Ishikawa (cell line): ENCODE data around the gene RAB9A.

Experiments used
- CEBPB ChIP-seq: IDR thresholded peaks from 2 replicates; pipeline ENCODE4 v1.6.1; 2012
- CREB1 ChIP-seq: IDR thresholded peaks from 2 replicates; pipeline ENCODE4 v1.6.1; 2012; ENCODE audit warnings: low read depth
- EGR1 ChIP-seq: IDR thresholded peaks from 2 replicates; pipeline ENCODE4 v1.6.1; 2012
- EP300 ChIP-seq: IDR thresholded peaks from 2 replicates; pipeline ENCODE4 v1.6.1; 2012; ENCODE audit warnings: borderline replicate concordance
- FOXM1 ChIP-seq: IDR thresholded peaks from 2 replicates; pipeline ENCODE4 v1.6.1; 2012; ENCODE audit warnings: low read depth, borderline replicate concordance
- NFIC ChIP-seq: IDR thresholded peaks from 2 replicates; pipeline ENCODE4 v1.6.1; 2012
- RAD21 ChIP-seq: IDR thresholded peaks from 2 replicates; pipeline ENCODE4 v1.6.1; 2012; ENCODE audit warnings: low read depth
- TAF1 ChIP-seq: IDR thresholded peaks from 2 replicates; pipeline ENCODE4 v1.6.1; 2012; ENCODE audit warnings: low read depth, mild to moderate bottlenecking
- TCF12 ChIP-seq: IDR thresholded peaks from 2 replicates; pipeline ENCODE4 v1.6.1; 2012; ENCODE audit warnings: low read depth
- TEAD4 ChIP-seq: IDR thresholded peaks from 2 replicates; pipeline ENCODE4 v1.6.1; 2012
- YY1 ChIP-seq: IDR thresholded peaks from 2 replicates; pipeline ENCODE4 v1.6.1; 2012; ENCODE audit warnings: low read depth
- ZBTB7A ChIP-seq: IDR thresholded peaks from 2 replicates; pipeline ENCODE4 v1.6.1; 2012; ENCODE audit warnings: low read depth
- TF ChIP-seq, protein P1 (sequence below): IDR thresholded peaks from 2 replicates; pipeline ENCODE4 v1.6.1; 2012; ENCODE audit warnings: low read depth, mild to moderate bottlenecking
- TF ChIP-seq, protein P2 (sequence below): IDR thresholded peaks from 2 replicates; pipeline ENCODE4 v1.6.1; 2012
- TF ChIP-seq, protein P3 (sequence below): IDR thresholded peaks from 2 replicates; pipeline ENCODE4 v1.6.1; 2012

Gene RAB9A

DNA sequence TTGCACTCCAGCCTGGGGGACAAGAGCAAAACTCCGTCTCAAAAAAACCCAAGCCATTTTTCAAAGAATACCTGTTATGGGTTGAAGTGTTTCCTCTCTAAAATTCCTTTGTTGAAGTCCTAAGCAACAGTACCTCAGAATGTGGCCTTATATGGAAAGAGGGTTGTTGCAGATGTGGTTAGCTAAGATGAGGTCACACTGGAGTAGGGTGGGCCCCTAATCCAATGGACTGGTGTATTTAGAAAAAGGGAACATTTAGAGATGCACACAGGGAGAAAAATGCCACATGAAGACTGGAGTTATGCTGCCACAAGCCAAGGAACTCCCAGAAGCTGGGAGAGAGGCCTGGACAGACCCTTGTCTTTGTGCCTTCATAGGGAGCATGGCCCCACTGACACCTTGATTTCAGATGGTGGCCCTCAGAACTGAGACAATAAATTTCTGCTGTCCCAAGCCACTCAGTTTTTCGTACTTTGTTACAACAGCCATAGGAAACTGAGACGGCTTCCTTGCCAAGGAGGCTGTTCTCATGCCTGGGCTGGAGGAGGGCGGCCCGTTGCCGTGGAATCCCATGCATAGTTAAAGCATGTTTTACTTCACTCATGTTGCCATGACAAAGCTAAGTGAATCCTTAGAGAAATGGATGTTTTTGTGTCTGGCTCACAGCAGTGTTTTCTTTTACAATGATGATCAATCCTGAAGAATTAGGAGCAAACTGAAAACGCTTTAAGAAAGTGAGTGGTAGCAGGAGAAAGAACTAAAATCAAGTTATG lies 29.0 kb downstream of the RAB9A start:
- TF ChIP-seq FOXM1 (no peak), EP300 (no peak), CEBPB (no peak), ZBTB7A (no peak), CREB1 (no peak), NFIC (no peak), TEAD4 (no peak), YY1 (no peak)
- TF ChIP-seq, protein P1, sequence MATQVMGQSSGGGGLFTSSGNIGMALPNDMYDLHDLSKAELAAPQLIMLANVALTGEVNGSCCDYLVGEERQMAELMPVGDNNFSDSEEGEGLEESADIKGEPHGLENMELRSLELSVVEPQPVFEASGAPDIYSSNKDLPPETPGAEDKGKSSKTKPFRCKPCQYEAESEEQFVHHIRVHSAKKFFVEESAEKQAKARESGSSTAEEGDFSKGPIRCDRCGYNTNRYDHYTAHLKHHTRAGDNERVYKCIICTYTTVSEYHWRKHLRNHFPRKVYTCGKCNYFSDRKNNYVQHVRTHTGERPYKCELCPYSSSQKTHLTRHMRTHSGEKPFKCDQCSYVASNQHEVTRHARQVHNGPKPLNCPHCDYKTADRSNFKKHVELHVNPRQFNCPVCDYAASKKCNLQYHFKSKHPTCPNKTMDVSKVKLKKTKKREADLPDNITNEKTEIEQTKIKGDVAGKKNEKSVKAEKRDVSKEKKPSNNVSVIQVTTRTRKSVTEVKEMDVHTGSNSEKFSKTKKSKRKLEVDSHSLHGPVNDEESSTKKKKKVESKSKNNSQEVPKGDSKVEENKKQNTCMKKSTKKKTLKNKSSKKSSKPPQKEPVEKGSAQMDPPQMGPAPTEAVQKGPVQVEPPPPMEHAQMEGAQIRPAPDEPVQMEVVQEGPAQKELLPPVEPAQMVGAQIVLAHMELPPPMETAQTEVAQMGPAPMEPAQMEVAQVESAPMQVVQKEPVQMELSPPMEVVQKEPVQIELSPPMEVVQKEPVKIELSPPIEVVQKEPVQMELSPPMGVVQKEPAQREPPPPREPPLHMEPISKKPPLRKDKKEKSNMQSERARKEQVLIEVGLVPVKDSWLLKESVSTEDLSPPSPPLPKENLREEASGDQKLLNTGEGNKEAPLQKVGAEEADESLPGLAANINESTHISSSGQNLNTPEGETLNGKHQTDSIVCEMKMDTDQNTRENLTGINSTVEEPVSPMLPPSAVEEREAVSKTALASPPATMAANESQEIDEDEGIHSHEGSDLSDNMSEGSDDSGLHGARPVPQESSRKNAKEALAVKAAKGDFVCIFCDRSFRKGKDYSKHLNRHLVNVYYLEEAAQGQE = no peak
- TF ChIP-seq, protein P2, sequence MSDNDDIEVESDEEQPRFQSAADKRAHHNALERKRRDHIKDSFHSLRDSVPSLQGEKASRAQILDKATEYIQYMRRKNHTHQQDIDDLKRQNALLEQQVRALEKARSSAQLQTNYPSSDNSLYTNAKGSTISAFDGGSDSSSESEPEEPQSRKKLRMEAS = no peak
- TF ChIP-seq, protein P3, sequence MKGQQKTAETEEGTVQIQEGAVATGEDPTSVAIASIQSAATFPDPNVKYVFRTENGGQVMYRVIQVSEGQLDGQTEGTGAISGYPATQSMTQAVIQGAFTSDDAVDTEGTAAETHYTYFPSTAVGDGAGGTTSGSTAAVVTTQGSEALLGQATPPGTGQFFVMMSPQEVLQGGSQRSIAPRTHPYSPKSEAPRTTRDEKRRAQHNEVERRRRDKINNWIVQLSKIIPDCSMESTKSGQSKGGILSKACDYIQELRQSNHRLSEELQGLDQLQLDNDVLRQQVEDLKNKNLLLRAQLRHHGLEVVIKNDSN = no peak

DNA sequence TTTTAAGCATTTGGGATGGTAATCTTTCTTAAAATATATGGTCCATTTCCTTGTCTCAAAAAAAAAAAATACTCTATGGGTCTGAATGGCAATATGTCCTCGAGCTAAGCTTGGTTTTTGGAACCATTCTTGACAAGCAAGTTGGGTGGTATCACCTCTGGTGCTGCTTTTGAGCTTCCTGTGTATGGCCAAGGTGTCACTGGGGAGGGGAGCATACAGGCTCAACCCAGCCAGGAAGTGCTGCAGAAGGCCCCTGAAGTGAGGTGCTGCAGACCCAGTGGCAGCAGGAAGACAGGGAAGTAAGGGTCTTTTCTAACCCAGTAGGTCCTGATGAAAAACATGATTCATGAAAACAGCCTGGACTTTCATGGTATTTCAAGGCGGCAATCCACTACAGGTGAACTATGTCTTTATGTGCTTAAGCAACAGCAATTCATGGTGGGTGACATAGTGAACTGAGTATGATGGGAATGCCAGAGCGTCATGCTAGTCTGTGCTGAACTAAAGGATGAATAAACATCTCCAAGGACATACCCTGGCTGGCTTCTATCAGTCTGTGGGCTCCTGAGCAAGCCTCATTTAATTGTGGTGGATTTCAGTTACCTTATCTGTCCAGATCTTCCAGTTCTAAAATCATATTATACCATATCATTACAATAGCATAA lies 30.4 kb downstream of the RAB9A start:
- TF ChIP-seq TAF1 = no peak
- TF ChIP-seq, protein P1 = no peak

DNA sequence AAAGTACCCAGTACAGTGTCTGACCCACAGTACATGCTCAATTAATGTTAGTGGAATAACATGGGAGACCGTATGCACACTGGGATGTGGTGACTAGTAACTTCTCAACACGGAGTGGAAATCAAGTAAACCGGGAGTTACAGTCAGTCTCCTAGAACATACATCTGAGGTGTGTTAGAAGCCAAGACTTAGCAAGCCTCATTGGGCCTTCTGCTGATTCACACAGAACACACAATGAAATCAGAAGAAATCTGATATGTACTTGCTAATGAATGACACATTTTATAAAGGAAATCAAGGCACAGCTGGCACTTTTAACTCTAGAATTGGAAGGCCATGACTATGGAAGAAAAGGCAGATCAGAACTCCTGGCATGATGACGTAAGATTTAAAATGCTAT lies 32.4 kb downstream of the RAB9A start:
- TF ChIP-seq CEBPB (no peak), ZBTB7A (no peak), EP300 (no peak), CREB1 (no peak), FOXM1 (no peak)
- TF ChIP-seq, protein P3 = no peak

DNA sequence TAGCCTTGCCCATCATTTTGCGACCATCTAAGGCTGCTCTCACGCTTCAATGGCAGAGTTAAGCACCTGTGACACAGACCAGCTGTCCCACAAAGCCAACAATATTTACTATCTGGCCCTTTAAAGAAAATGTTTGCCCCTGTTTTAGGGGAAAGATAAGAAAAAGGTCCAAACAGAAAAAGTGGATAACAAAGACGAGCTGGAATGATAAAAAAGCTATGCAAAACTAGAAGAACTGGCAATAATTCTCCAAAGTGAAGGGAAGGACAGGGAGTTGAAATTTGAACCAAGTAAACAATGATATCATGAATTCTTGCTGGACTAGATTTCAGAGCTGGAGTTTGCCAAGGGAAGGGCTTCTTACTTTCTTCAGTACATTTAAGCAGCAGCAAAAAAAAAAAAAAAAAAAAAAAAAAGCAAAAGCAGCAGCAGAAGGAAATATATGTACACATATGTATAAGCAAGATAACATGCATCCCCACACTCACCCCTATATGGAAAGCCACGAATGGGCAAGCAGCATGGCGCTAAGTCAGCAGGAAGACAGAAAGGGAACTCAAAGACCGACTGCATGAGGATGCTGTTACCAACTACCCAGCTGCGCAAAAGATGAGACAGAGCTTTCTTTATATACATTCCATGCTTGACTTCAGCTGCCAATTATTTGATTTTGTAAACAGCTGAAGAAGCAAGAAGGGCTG lies 33.0 kb downstream of the RAB9A start:
- TF ChIP-seq NFIC (0 out of 2 replicates have a peak, but pooled peaks have one; percentile 12), CREB1 (no peak)
- TF ChIP-seq, protein P2 = no peak

DNA sequence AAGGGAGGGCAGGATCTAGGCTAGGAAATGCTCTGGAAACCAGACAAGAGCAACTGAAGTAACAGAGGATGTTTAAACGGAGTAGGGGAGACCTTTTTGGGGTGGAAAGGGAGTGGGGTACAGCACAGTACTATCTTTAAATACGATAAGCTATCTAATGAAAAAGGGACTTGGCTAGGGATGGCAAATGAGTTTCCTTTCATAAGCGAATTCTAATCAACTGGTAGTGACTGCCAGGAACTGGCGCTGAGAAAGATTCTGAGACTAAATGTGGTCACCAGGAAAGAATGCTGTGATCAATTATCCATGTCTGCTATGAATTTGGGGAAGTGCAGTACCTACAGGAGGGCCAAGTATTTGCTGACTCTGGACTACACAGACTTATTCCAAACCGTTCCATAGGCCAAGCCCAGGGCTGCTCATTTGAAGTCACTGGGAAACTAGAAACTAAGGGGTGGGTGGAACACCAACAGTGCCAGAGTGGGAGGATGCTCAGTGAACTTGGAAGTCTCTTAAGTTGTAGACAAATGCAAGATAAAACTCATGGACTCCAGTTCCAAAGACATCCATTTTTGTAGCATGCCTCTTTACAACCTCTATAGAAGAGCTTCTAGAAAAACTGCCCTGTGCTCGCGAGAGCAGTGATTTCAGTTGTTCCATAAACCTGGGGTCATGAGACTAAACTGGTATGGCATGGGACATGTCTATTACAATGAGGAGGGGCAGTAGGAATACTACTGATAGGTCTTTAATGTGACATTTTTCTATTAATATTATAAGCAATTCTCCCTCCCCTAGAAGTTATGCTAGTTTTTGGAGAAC lies 43.5 kb downstream of the RAB9A start:
- no peak for TF ChIP-seq CEBPB
- TF ChIP-seq, protein P2 = no peak

DNA sequence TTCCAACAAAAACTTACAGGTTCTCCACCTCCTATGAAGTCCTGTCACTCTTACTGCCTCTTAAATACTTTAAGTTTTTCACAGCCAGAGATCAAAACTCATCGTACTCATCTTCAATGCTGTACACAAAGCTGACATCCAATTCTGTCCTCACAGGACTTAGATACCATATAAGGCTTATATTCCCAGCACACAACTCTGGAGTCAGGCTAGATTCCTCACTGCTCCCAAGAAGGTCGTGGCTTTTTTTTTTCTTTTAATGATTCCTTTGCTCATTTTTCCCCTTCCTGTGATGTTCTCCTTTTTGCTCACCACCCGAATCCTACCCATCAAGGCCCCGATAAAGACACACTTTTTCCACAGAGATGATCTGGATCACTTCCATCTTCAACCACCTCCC lies 44.6 kb downstream of the RAB9A start:
- TF ChIP-seq, protein P2 = no peak
- TF ChIP-seq EGR1 = no peak
- TF ChIP-seq TAF1 = no peak
- no peak for TF ChIP-seq CREB1
- TF ChIP-seq YY1 = no peak
- no peak for TF ChIP-seq TCF12
- TF ChIP-seq ZBTB7A = no peak
- TF ChIP-seq NFIC = no peak
- TF ChIP-seq RAD21 = no peak
- TF ChIP-seq CEBPB = no peak
- no peak for TF ChIP-seq EP300
- TF ChIP-seq, protein P3 = no peak
